ENCODE measurements around the gene GSG1L2. TPM values are rescaled to one million over a fixed set of nuclear protein-coding genes. Genes with fewer than 3 reads are reported as not detected.
A peak's percentile ranks its signal among the peaks of the same experiment; 100 is the strongest.

The GSG1L2 gene
- polyA plus RNA-seq, 1 donor (not counting 4 experiments of a cell fraction or from before 2014, with no cell fraction given) = not detected

GRCh38 chr17:9824094-9824493, 2.2 kb upstream of the GSG1L2 start:
- H3K79me2 ChIP-seq (ENCODE audit: control insufficient read depth, insufficient read depth, low read length) = no peaks in the 10 kb centered on the region
- H2AFZ ChIP-seq (ENCODE audit: control insufficient read depth, low read length) = no peak overlapping the region
- H3K27me3 ChIP-seq (ENCODE audit: control insufficient read depth, extremely low read depth, insufficient read depth, low read length) = no peaks in the 10 kb centered on the region
- no peak for FAIRE-seq
- no peak for TF ChIP-seq EZH2 (IDR thresholded peaks at IDR 0.05; ENCODE audit: low read length)
- TF ChIP-seq CTCF (optimal IDR thresholded peaks at IDR 0.05 in 1 of 3, IDR thresholded peaks at IDR 0.05 in 1 of 3, conservative IDR thresholded peaks at IDR 0.05 in 1 of 3; ENCODE audit: extremely low read depth in 1 of 3, insufficient read depth in 2 of 3, low read length in 3 of 3) = peak in 1 of 3 experiments; percentile 10
- DNase-seq (ENCODE audit: low read depth, low spot score) = no peak
- H3K9me1 ChIP-seq (ENCODE audit: control insufficient read depth, extremely low read depth, insufficient read depth, low read length) = no peaks in the 10 kb centered on the region
- H4K20me1 ChIP-seq (ENCODE audit: control insufficient read depth, extremely low read depth, insufficient read depth, low read length) = no peaks in the 10 kb centered on the region
- dilution Hi-C loops (cut with MboI; ENCODE audit: extremely low pct_ligation_motif_present, low sequenced_read_pairs) = no loop called here
- no peaks in the 10 kb centered on the region for H3K36me3 ChIP-seq (ENCODE audit: control insufficient read depth in 2 of 2, extremely low read depth in 1 of 2, insufficient read depth in 2 of 2, low read length in 2 of 2)
- no peak overlapping the region for H3K4me3 ChIP-seq (ENCODE audit: control insufficient read depth in 2 of 3, extremely low read depth in 1 of 3, insufficient read depth in 2 of 3, low read depth in 1 of 3, low read length in 3 of 3)
- H3K9me3 ChIP-seq (ENCODE audit: control insufficient read depth, low read depth, low read length) = no peaks in the 10 kb centered on the region
- no peaks in the 10 kb centered on the region for H3K4me1 ChIP-seq (ENCODE audit: control insufficient read depth, extremely low read depth, insufficient read depth, low read length)
- no peak overlapping the region for H3K9ac ChIP-seq (ENCODE audit: control insufficient read depth, extremely low read depth, insufficient read depth, low read length)
- H3K4me2 ChIP-seq (ENCODE audit: control insufficient read depth, extremely low read depth, insufficient read depth, low read depth, low read length) = no peak overlapping the region
- H3K27ac ChIP-seq (ENCODE audit: control insufficient read depth, insufficient read depth, low read length) = no peak overlapping the region

- Histone ChIP-seq H3K27me3 (ENCODE audit: control insufficient read depth, extremely low read depth, insufficient read depth, low read length) (no peaks in the 10 kb centered on the region), H3K9me3 (ENCODE audit: control insufficient read depth, low read depth, low read length) (peaks cover 4% of the 10 kb centered on the region), H3K9me1 (ENCODE audit: control insufficient read depth, extremely low read depth, insufficient read depth, low read length) (no peaks in the 10 kb centered on the region), H4K20me1 (ENCODE audit: control insufficient read depth, extremely low read depth, insufficient read depth, low read length) (no peaks in the 10 kb centered on the region), H3K4me3 (ENCODE audit: control insufficient read depth in 2 of 3, extremely low read depth in 1 of 3, insufficient read depth in 2 of 3, low read depth in 1 of 3, low read length in 3 of 3) (no peak overlapping the region), H2AFZ (ENCODE audit: control insufficient read depth, low read length) (no peak overlapping the region), H3K4me2 (ENCODE audit: control insufficient read depth, extremely low read depth, insufficient read depth, low read depth, low read length) (no peak overlapping the region), H3K79me2 (ENCODE audit: control insufficient read depth, insufficient read depth, low read length) (no peaks in the 10 kb centered on the region), H3K36me3 (ENCODE audit: control insufficient read depth in 2 of 2, extremely low read depth in 1 of 2, insufficient read depth in 2 of 2, low read length in 2 of 2) (no peaks in the 10 kb centered on the region), H3K4me1 (ENCODE audit: control insufficient read depth, extremely low read depth, insufficient read depth, low read length) (no peaks in the 10 kb centered on the region), H3K9ac (ENCODE audit: control insufficient read depth, extremely low read depth, insufficient read depth, low read length) (no peak overlapping the region), H3K27ac (ENCODE audit: control insufficient read depth, insufficient read depth, low read length) (no peak overlapping the region)
- FAIRE-seq = no peak
- no peak for TF ChIP-seq CTCF (optimal IDR thresholded peaks at IDR 0.05 in 1 of 3, IDR thresholded peaks at IDR 0.05 in 1 of 3, conservative IDR thresholded peaks at IDR 0.05 in 1 of 3; ENCODE audit: extremely low read depth in 1 of 3, insufficient read depth in 2 of 3, low read length in 3 of 3)
- no peak for TF ChIP-seq EZH2 (IDR thresholded peaks at IDR 0.05; ENCODE audit: low read length)
- dilution Hi-C loops (cut with MboI; ENCODE audit: extremely low pct_ligation_motif_present, low sequenced_read_pairs) = no loop called here
- DNase-seq (ENCODE audit: low read depth, low spot score) = no peak
These were observed 1.4 kb downstream of the GSG1L2 start for GRCh38 chr17:9820448-9820847.

Measured in keratinocyte (primary cell).